ENCODE measurements around the gene CCNY.
A peak's percentile ranks its signal among the peaks of the same experiment; 100 is the strongest.
"Not testable (repeated sequence)": the region's sequence is repeated elsewhere in the genome, so short reads cannot be mapped to it uniquely, and the experiment has no call there.

The CCNY gene

GRCh38 chr10:35416619-35417312 lies 80.5 kb downstream of the CCNY start:
- ChIA-PET CTCF (interaction anchor here (1.3 to 2.2 kb wide), 6 partner anchors 11 to 70 kb away, joined by 3 to 7 read pairs (median 4); no protein-coding TSS in a partner anchor), POLR2A (no interaction called here)
- no peaks in the 10 kb centered on the region for H3K9me3 ChIP-seq (ENCODE audit: control extremely low read depth in 1 of 5, control insufficient read depth in 4 of 5, insufficient read depth in 2 of 5, low read depth in 1 of 5, low read length in 4 of 5)
- no peaks in the 10 kb centered on the region for H3K27me3 ChIP-seq (replicated peaks in 2 of 5; ENCODE audit: control insufficient read depth in 4 of 5, insufficient read depth in 5 of 5, low read length in 4 of 5)
- no peak overlapping the region for H3K4me3 ChIP-seq (ENCODE audit: control insufficient read depth in 1 of 7, extremely low read depth in 1 of 7, insufficient read depth in 4 of 7, low read depth in 2 of 7, low read length in 6 of 7)
- peaks cover 0 to 11% (median 8%) of the 10 kb centered on the region in 4 experiments for H3K4me1 ChIP-seq (ENCODE audit: control extremely low read depth in 1 of 4, control insufficient read depth in 4 of 4, insufficient read depth in 4 of 4, low read length in 3 of 4)
- H3K36me3 ChIP-seq (ENCODE audit: control insufficient read depth in 4 of 4, insufficient read depth in 4 of 4, low read length in 3 of 4) = no peaks in the 10 kb centered on the region
- 86% methylated on average over 3 of the region's 8 CpGs for WGBS (ENCODE audit: insufficient coverage)
- H3K27ac ChIP-seq (ENCODE audit: insufficient read depth in 1 of 2, low read depth in 1 of 2, low read length in 2 of 2, poor library complexity in 1 of 2, severe bottlenecking in 2 of 2) = no peak overlapping the region
- DNase-seq = peak; percentile 10 to 85 (median 77)

- POLR2A ChIA-PET = no interaction called here
- CTCF ChIA-PET = interaction anchor here (1.3 to 2.2 kb wide), 6 partner anchors 10 to 70 kb away, joined by 3 to 7 read pairs (median 4); no protein-coding TSS in a partner anchor
- Histone ChIP-seq H3K9me3 (ENCODE audit: control extremely low read depth in 1 of 5, control insufficient read depth in 4 of 5, insufficient read depth in 2 of 5, low read depth in 1 of 5, low read length in 4 of 5) (no peaks in the 10 kb centered on the region), H3K27ac (ENCODE audit: insufficient read depth in 1 of 2, low read depth in 1 of 2, low read length in 2 of 2, poor library complexity in 1 of 2, severe bottlenecking in 2 of 2) (no peak overlapping the region), H3K36me3 (ENCODE audit: control insufficient read depth in 4 of 4, insufficient read depth in 4 of 4, low read length in 3 of 4) (no peaks in the 10 kb centered on the region), H3K4me3 (ENCODE audit: control insufficient read depth in 1 of 7, extremely low read depth in 1 of 7, insufficient read depth in 4 of 7, low read depth in 2 of 7, low read length in 6 of 7) (no peak overlapping the region), H3K4me1 (ENCODE audit: control extremely low read depth in 1 of 4, control insufficient read depth in 4 of 4, insufficient read depth in 4 of 4, low read length in 3 of 4) (peaks cover 0 to 7% (median 6%) of the 10 kb centered on the region in 4 experiments), H3K27me3 (replicated peaks in 2 of 5; ENCODE audit: control insufficient read depth in 4 of 5, insufficient read depth in 5 of 5, low read length in 4 of 5) (no peaks in the 10 kb centered on the region)
- no CpG with 5 or more reads among the region's 1 CpG for WGBS (ENCODE audit: insufficient coverage)
- peak in 1 of 3 donors; percentile 10 for DNase-seq
These were observed 81.0 kb downstream of the CCNY start for GRCh38 chr10:35417313-35417625.

- POLR2A ChIA-PET = no interaction called here
- Histone ChIP-seq H3K4me1 (ENCODE audit: control extremely low read depth in 1 of 4, control insufficient read depth in 4 of 4, insufficient read depth in 4 of 4, low read length in 3 of 4) (peaks cover 0 to 7% (median 5%) of the 10 kb centered on the region in 4 experiments), H3K27me3 (replicated peaks in 2 of 5; ENCODE audit: control insufficient read depth in 4 of 5, insufficient read depth in 5 of 5, low read length in 4 of 5) (no peaks in the 10 kb centered on the region), H3K9me3 (ENCODE audit: control extremely low read depth in 1 of 5, control insufficient read depth in 4 of 5, insufficient read depth in 2 of 5, low read depth in 1 of 5, low read length in 4 of 5) (no peaks in the 10 kb centered on the region), H3K27ac (ENCODE audit: insufficient read depth in 1 of 2, low read depth in 1 of 2, low read length in 2 of 2, poor library complexity in 1 of 2, severe bottlenecking in 2 of 2) (no peak overlapping the region), H3K36me3 (ENCODE audit: control insufficient read depth in 4 of 4, insufficient read depth in 4 of 4, low read length in 3 of 4) (no peaks in the 10 kb centered on the region), H3K4me3 (ENCODE audit: control insufficient read depth in 1 of 7, extremely low read depth in 1 of 7, insufficient read depth in 4 of 7, low read depth in 2 of 7, low read length in 6 of 7) (no peak overlapping the region)
- CTCF ChIA-PET = interaction anchor here (0.7 to 2.2 kb wide), 8 partner anchors 10 to 71 kb away, joined by 3 to 7 read pairs (median 4); no protein-coding TSS in a partner anchor
- no peak for DNase-seq
These were observed 81.5 kb downstream of the CCNY start for GRCh38 chr10:35417795-35418194.

GRCh38 chr10:35418580-35418979 lies 82.3 kb downstream of the CCNY start:
- POLR2A ChIA-PET; H3K36me3 ChIP-seq (ENCODE audit: control insufficient read depth in 4 of 4, insufficient read depth in 4 of 4, low read length in 3 of 4); H3K4me1 ChIP-seq (ENCODE audit: control extremely low read depth in 1 of 4, control insufficient read depth in 4 of 4, insufficient read depth in 4 of 4, low read length in 3 of 4); H3K27ac ChIP-seq (ENCODE audit: insufficient read depth in 1 of 2, low read depth in 1 of 2, low read length in 2 of 2, poor library complexity in 1 of 2, severe bottlenecking in 2 of 2); DNase-seq; H3K9me3 ChIP-seq (ENCODE audit: control extremely low read depth in 1 of 5, control insufficient read depth in 4 of 5, insufficient read depth in 2 of 5, low read depth in 1 of 5, low read length in 4 of 5); H3K27me3 ChIP-seq (replicated peaks in 2 of 5; ENCODE audit: control insufficient read depth in 4 of 5, insufficient read depth in 5 of 5, low read length in 4 of 5); H3K4me3 ChIP-seq (ENCODE audit: control insufficient read depth in 1 of 7, extremely low read depth in 1 of 7, insufficient read depth in 4 of 7, low read depth in 2 of 7, low read length in 6 of 7): not testable (repeated sequence)
- CTCF ChIA-PET = interaction anchor here (0.9 to 1.8 kb wide), 3 partner anchors 23 to 71 kb away, joined by 3 to 4 read pairs (median 3); no protein-coding TSS in a partner anchor
- WGBS (ENCODE audit: insufficient coverage) = 96% methylated on average over 3 of the region's 10 CpGs

GRCh38 chr10:35420044-35420443 lies 83.7 kb downstream of the CCNY start:
- H3K27ac ChIP-seq (ENCODE audit: insufficient read depth in 1 of 2, low read depth in 1 of 2, low read length in 2 of 2, poor library complexity in 1 of 2, severe bottlenecking in 2 of 2) = no peak overlapping the region
- H3K4me3 ChIP-seq (ENCODE audit: control insufficient read depth in 1 of 7, extremely low read depth in 1 of 7, insufficient read depth in 4 of 7, low read depth in 2 of 7, low read length in 6 of 7) = no peak overlapping the region
- H3K4me1 ChIP-seq (ENCODE audit: control extremely low read depth in 1 of 4, control insufficient read depth in 4 of 4, insufficient read depth in 4 of 4, low read length in 3 of 4) = peaks cover 0 to 6% (median 3%) of the 10 kb centered on the region in 4 experiments
- no peak for DNase-seq
- no peaks in the 10 kb centered on the region for H3K9me3 ChIP-seq (ENCODE audit: control extremely low read depth in 1 of 5, control insufficient read depth in 4 of 5, insufficient read depth in 2 of 5, low read depth in 1 of 5, low read length in 4 of 5)
- no peaks in the 10 kb centered on the region for H3K27me3 ChIP-seq (replicated peaks in 2 of 5; ENCODE audit: control insufficient read depth in 4 of 5, insufficient read depth in 5 of 5, low read length in 4 of 5)
- CTCF ChIA-PET = interaction anchor here (0.9 to 1.1 kb wide), 2 partner anchors 10 to 15 kb away, joined by 3 read pairs; no protein-coding TSS in a partner anchor
- POLR2A ChIA-PET = no interaction called here
- H3K36me3 ChIP-seq (ENCODE audit: control insufficient read depth in 4 of 4, insufficient read depth in 4 of 4, low read length in 3 of 4) = no peaks in the 10 kb centered on the region
- WGBS (ENCODE audit: insufficient coverage) = 100% methylated on average over 2 of the region's 2 CpGs

- Histone ChIP-seq H3K27me3 (replicated peaks in 2 of 5; ENCODE audit: control insufficient read depth in 4 of 5, insufficient read depth in 5 of 5, low read length in 4 of 5) (no peaks in the 10 kb centered on the region), H3K4me3 (ENCODE audit: control insufficient read depth in 1 of 7, extremely low read depth in 1 of 7, insufficient read depth in 4 of 7, low read depth in 2 of 7, low read length in 6 of 7) (no peak overlapping the region), H3K9me3 (ENCODE audit: control extremely low read depth in 1 of 5, control insufficient read depth in 4 of 5, insufficient read depth in 2 of 5, low read depth in 1 of 5, low read length in 4 of 5) (no peaks in the 10 kb centered on the region), H3K4me1 (ENCODE audit: control extremely low read depth in 1 of 4, control insufficient read depth in 4 of 4, insufficient read depth in 4 of 4, low read length in 3 of 4) (peaks cover 0 to 6% (median 3%) of the 10 kb centered on the region in 4 experiments), H3K27ac (ENCODE audit: insufficient read depth in 1 of 2, low read depth in 1 of 2, low read length in 2 of 2, poor library complexity in 1 of 2, severe bottlenecking in 2 of 2) (no peak overlapping the region), H3K36me3 (ENCODE audit: control insufficient read depth in 4 of 4, insufficient read depth in 4 of 4, low read length in 3 of 4) (no peaks in the 10 kb centered on the region)
- WGBS (ENCODE audit: insufficient coverage) = 98% methylated on average over 8 of the region's 11 CpGs
- no peak for DNase-seq
- ChIA-PET CTCF (interaction anchor here (0.9 to 1.1 kb wide), 3 partner anchors 9 to 48 kb away, joined by 3 to 4 read pairs (median 3); no protein-coding TSS in a partner anchor), POLR2A (interaction anchor here (0.6 kb wide), 1 partner anchor 438 kb away, joined by 4 read pairs; no protein-coding TSS in a partner anchor)
These were observed 84.7 kb downstream of the CCNY start for GRCh38 chr10:35420827-35421552.

Data from common myeloid progenitor, CD34-positive (primary cell).